Germinal center (tissue), 1 donor: ENCODE results near the gene AGTRAP.
A peak's percentile ranks its signal among the peaks of the same experiment; 100 is the strongest.

Experiments
- DNase-seq: peaks from one replicate; pipeline ENCODE4 v3.0.0; 2012; ENCODE audit warnings: mixed read lengths, low spot score

The AGTRAP gene

GRCh38 chr1:11784993-11785769 lies 49.2 kb downstream of the AGTRAP start:
- peak; percentile 56 for DNase-seq

- DNase-seq: no peak
These were observed 50.2 kb downstream of the AGTRAP start for GRCh38 chr1:11786168-11786567.

GRCh38 chr1:11787251-11787803 lies 51.4 kb downstream of the AGTRAP start:
- no peak for DNase-seq

DNA sequence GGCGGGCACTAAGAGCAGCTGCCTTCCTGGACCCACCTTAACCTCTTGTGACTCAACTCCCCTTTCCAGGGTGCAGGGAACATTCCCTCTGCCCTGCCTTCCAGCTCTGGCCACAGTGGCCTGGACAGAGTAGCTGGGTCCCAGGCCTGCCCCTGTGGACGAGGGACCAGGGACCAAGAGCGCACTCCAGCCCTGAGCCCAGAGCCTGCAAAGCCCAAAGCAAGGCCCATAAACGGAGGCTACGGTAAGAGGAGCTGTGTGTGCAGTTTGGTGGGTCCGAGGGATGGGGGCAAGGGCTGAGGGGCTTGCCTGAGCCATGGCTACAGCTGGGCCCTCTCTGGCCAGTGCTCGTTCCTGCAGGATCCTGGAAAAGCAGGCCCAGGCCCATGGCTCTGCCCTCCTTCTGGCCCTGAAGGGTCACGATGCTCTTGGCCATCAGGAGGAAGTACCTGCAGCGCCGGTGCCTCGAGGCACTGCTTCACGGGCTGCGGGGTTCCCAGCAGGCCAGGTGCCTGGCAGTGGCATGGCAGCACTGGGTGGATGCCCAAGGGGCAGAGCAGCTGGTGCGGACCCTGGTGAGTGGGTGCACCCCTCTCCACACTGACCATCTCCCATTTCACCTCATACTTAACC lies 52.0 kb downstream of the AGTRAP start:
- no peak for DNase-seq

DNA sequence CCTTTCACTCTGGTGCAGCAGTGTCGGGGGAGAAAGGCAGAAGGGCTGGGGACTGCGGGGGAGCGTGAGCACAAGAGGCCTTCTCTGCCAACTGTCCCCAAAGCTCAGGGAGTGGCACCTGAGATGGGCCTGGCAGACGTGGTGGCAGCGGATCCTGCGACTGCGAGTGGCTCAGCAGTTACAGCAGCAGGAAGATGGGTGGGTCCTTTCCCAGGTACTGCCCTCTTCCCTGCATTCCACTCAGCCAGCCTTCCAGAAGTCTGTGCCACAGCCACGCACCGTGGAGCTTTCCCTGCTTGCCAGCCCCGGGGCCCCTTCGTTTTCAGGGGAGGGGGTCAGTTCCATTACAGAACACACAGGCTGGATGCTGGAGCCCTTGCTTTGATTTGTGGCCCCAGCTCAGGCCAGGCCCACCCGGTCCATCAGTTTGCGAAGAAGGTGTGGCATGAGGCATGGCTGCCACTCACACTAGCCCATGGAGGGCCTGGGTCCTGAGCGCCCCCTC lies 52.7 kb downstream of the AGTRAP start:
- no peak for DNase-seq

DNA sequence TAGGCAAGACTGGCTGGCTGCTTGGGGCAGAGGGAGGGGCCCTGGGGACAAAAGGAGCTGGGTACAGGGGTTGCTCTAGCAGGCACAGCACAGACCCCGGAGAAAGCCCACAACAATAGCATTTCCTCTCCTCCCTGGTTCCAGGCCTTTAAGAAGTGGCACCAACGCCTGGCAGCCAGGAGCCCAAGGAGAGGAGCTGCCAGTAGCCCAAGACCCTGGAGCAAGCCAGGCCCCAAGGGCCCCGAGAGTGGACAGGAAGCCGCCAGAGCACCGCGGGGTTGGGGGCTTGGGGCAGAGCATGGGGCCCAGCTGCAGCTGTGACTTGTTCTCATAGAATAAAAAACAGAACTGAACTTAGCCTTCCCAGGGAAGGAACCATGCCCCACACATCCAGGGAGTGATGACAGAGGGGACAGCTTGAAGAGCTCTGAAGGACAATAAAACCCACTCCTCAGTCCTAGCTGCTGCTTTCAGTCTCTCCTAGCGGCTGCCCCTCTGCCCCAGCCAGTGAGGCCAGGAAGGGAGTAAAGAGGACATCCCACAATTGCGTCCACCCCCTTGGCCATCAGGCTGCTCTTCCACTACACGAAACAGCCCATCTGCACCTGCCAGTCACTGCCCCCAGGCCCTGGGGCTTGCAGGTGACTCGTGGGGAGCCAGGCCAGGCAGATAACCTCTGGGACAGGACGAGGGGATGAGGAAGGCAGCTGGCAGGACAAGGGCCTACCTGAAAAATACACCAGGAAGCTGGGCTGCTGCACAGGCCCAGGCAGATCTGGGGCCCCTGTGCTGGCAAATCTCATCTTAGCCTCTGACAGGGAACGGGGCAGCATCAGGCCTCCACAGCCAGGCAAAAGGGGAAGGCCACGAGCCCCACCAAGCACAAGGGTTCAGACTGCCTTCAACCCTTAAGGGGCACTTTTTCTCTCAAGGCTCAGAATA lies 53.5 kb downstream of the AGTRAP start:
- no peak for DNase-seq

DNA sequence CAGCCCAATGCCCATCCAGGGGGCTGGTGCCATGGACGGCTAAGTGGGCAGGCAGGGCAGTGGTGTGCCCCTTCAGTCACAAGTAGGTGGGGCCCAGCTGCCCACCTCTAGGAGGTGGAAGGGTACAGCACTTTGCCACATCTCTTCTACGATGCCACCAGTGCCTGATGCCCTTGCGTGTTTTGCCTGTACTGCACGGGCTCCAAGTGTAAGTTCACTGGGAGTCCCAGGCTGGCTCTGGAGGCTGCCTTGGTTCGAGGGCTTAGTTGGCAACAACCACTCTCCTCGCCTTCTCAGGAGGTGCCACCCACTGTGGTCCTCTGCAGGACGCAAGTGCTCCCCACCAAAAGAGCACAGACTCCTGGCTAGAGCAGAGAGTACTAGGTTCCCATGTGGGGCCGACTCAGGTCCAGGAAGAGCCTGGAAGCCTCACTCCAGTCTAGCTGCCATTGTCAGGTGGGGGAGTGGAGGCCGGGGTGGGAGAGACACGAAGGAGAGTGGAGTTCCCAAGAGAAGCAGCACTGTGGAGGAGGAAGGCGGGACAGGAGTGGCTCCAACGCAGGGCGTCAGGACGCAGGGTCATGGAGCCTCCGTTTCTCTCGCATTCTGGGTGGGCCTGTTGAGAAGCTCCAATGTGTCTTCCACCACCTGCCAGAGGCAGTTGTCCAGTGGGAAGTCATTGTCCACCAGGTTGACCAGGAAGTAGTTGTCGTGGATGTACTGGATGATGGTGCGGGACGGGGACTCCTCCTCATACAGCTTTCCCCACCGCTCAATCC lies 54.4 kb downstream of the AGTRAP start:
- no peak for DNase-seq

- DNase-seq: no peak
These were observed 55.2 kb downstream of the AGTRAP start for GRCh38 chr1:11790880-11791715.

- DNase-seq: no peak
These were observed 56.2 kb downstream of the AGTRAP start for GRCh38 chr1:11792106-11792505.

DNA sequence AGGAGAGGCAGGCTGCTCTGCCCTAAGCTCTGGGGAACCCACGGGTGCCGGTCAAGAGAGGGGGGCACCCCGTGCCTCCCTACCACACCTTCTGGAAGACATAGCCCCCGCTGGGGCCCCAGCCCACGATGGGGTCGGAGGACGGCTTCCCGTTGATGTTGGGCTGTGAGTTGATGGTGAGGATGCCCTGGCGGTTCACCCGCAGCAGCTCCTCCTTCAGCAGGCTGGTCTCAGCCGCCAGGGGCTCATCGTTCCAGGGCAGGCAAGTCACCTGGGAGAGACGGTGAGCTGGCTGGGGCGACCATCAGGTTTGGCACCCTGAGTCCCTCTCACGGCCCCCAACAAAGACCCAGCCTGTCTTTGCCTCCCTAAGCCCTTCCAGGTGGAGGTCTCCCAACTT lies 57.9 kb downstream of the AGTRAP start:
- no peak for DNase-seq

DNA sequence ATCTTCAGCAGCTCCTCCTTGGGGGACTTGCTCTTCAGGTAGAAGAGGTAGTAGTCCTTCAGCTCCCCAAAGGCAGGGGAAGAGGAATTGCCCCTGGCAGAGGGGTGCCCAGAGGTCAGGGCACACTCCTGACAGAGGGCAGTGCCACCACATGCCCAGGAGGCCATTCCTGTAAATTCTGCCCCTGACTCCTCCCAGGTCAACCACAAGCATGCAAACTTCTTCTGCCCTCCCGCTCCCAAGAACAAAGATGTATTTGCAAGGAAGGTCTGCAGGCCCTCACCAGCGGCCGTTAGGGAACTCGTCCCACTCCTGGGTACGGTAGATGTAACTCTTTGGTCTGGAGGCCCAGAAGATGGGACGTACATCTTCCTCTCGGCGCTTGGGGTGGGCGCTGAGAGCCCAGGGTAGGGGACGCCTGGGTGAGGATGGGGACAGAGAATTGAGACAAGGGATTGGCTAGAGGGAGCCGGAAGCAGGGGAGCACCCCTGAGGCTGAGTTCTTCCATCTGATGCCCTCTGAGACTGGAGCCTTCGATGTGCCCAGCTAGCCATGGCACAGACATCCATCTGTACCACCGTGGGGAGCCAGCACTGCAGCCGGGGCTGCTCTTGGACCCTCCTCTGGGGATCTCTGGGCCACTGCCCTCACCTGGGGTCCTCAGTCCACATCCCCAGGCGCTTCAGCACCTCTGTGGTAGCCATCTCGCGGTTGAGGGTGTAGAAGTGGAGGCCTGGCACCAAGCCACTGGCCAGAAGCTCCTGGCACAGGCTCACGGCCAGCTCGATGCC lies 58.7 kb downstream of the AGTRAP start:
- DNase-seq: no peak

DNA sequence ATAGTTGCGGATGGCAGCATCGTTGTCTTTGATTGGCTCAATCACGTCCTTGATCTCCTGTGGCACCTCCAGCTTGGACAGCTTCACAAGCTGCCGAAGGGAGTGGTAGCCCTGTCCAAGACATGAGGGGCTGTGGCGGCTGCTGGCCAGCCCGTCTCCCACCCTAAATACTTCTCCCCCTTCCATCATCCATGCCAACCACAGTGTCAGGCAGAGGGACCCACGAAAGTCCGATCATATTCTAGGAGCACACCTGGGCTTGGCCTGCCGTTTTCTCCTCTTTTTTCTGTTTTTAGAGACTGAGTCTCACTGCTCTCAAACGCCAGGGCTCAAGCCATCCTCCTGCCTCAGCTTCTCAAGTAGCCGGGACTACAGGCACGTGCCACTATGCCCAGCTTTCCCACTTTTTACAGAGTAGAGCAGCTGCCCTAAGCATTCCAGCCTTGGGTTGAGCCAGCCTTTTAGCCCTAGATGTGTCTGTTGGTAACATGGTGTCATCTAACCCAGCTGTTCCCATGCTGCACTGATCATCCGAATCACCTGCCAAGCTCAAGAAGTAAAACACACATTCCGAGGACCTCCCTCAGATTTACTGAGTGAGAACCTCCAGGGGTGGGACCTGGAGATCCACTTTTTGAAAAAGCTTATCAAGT lies 59.4 kb downstream of the AGTRAP start:
- no peak for DNase-seq

- no peak for DNase-seq
These were observed 60.3 kb downstream of the AGTRAP start for GRCh38 chr1:11796036-11796828.

DNA sequence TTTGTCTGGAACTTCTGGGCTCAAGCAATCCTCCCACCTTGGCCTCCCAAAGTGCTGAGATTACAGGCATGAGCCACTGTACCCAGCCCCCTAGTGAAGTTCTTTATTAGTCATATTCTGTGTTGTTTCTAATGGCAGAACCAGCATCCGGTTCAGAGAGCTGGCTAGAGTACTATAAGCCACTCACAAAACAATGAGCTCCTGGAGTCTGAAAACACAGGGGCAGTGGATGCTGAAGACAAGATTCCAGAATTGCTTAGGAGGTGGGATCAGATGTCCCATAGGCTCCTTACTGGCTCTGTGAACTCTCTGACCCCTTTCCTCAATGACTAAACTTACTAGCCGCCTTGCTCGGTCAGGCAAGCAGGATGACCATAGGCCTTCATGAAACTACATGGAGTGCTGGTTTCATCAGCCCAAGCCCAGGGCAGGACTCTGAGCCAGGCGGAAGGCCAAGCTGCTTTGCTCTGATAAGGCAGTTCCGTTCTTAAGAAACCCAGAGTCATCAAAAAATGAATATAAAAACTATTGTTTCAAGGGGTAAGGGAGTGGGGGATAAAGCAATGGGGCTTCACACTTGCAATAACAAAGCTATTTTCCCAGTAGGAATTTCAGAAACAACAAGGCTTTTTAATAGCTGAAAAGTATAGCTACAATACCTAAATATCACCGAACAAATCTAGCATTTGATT lies 61.7 kb downstream of the AGTRAP start:
- no peak for DNase-seq

DNA sequence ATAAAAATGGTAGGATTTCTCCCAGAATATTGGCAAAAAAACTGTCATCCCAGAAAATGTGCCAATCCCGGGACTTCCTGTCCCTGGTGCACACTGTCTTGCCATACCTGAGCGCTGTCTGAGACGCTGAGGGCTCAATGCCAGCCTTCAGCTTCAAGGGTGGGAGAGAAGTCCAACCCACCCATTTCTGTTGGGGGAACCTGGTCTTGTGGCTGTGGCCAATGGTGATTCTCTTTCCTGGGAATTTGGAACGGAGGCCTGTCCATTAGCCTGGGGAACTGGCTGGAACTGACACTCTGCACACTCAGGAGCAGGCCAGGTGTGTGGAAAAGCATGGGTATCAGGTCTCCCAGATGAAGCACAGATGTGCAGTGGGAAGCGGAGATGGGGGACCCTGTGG lies 63.2 kb downstream of the AGTRAP start:
- DNase-seq: no peak

GRCh38 chr1:11799896-11800295 lies 64.0 kb downstream of the AGTRAP start:
- DNase-seq: no peak

DNA sequence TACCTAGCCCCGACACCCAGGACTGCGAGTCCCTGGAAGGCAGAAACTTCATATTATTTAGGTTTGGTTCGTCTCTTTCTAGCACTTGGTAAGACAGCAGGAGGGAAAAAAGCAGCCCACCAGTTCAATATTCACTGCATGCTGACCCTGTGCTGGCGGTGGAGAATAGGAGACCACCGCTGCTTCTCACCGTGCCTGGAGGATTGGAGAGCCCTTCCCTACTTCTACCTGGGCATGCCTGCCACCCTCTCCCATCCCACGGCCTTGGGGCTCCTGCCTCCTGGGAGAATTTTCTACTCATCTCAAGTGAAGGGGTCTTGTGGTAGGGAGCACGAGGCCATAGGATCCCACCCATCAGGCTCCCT lies 64.4 kb downstream of the AGTRAP start:
- no peak for DNase-seq
